Cardiac muscle cell (in vitro differentiated cells and primary cell): ENCODE results near the gene TRABD2B. TPM values are rescaled to one million over a fixed set of nuclear protein-coding genes. Genes with fewer than 3 reads are reported as not detected.

Experiments used
- DNase-seq, 2 donors: peaks; one replicate each; pipeline versions ENCODE4 v3.0.0 to v3.0.0-alpha.2; 2010 to 2017; ENCODE audit warnings: low read depth in 1 of 2, low spot score in 1 of 2
- H3K27ac ChIP-seq: fragments of 200-600 bp; sonication (generic); 2 replicates; pipeline ENCODE4 v1.5.1; 2016
- H3K27me3 ChIP-seq: fragments of 200-600 bp; sonication (generic); 2 replicates; pipeline ENCODE4 v1.6.0; 2016; ENCODE audit warnings: control low read depth
- H3K36me3 ChIP-seq: fragments of 200-600 bp; sonication (generic); 2 replicates; pipeline ENCODE4 v1.5.1; 2016; ENCODE audit warnings: control low read depth
- H3K4me1 ChIP-seq: fragments of 200-600 bp; sonication (generic); 2 replicates; pipeline ENCODE4 v1.8.1; 2017; ENCODE audit warnings: low read depth, mild to moderate bottlenecking, mixed run types
- H3K4me3 ChIP-seq: fragments of 200-600 bp; sonication (generic); 2 replicates; pipeline ENCODE4 v1.5.1; 2016; ENCODE audit warnings: mild to moderate bottlenecking
- H3K9me3 ChIP-seq: fragments of 200-600 bp; sonication (generic); 2 replicates; pipeline ENCODE4 v1.5.1; 2017; ENCODE audit warnings: low read depth, mild to moderate bottlenecking, control low read depth
- CTCF ChIP-seq: IDR thresholded peaks from 2 replicates; pipeline ENCODE4 v1.5.1; 2012; ENCODE audit warnings: low read depth, mild to moderate bottlenecking, low read length
- polyA plus RNA-seq: library from polyadenylated mRNA; unstranded; fragments of >200 nt; fragmentation: Nextera tagmentation; extraction: Ambion mirVana; gene quantifications from 2 replicates; pipeline ENCODE4 v1.2.1, GENCODE V29; 2016
- total RNA-seq: library from RNA; depleted of rRNA; stranded (reverse); fragments of >200 nt; gene quantifications from 2 replicates; pipeline ENCODE4 v1.2.3, GENCODE V29; 2016

The TRABD2B gene
- total and polyA plus RNA-seq, 2 experiments from 2014 or later, result 0.60 to 0.82 TPM

- Histone ChIP-seq H3K27ac (no peak overlapping the region), H3K9me3 (no peaks in the 10 kb centered on the region), H3K4me1 (no peaks in the 10 kb centered on the region), H3K36me3 (no peaks in the 10 kb centered on the region), H3K27me3 (peaks cover 5% of the 10 kb centered on the region), H3K4me3 (no peak overlapping the region)
- no peak for DNase-seq
- no peak for TF ChIP-seq CTCF
Measured at GRCh38 chr1:47753808-47754207, 243.4 kb downstream of the TRABD2B start.

- no peaks in the 10 kb centered on the region for H3K9me3 ChIP-seq
Measured at GRCh38 chr1:47752559-47752958, 244.6 kb downstream of the TRABD2B start.

GRCh38 chr1:47751996-47752451 lies 245.2 kb downstream of the TRABD2B start:
- peak in 1 of 2 donors; percentile 12 for DNase-seq
- no peak for TF ChIP-seq CTCF
- Histone ChIP-seq H3K9me3 (no peaks in the 10 kb centered on the region), H3K27ac (no peak overlapping the region), H3K4me3 (no peak overlapping the region), H3K27me3 (peaks cover 19% of the 10 kb centered on the region), H3K36me3 (no peaks in the 10 kb centered on the region), H3K4me1 (no peaks in the 10 kb centered on the region)

More at GRCh38 chr1:47752559-47752958, 244.6 kb downstream of the TRABD2B start:
- Histone ChIP-seq H3K4me1 (no peaks in the 10 kb centered on the region), H3K4me3 (no peak overlapping the region), H3K27ac (no peak overlapping the region), H3K36me3 (no peaks in the 10 kb centered on the region), H3K27me3 (peaks cover 16% of the 10 kb centered on the region)
- TF ChIP-seq CTCF, result no peak
- DNase-seq, result no peak

- Histone ChIP-seq H3K27me3 (peaks cover 28% of the 10 kb centered on the region), H3K4me3 (no peak overlapping the region), H3K4me1 (no peaks in the 10 kb centered on the region), H3K9me3 (no peaks in the 10 kb centered on the region), H3K36me3 (no peaks in the 10 kb centered on the region), H3K27ac (no peak overlapping the region)
- TF ChIP-seq CTCF, result no peak
- peak in 1 of 2 donors; percentile 26 for DNase-seq
Measured at GRCh38 chr1:47751193-47751592, 246.0 kb downstream of the TRABD2B start.

GRCh38 chr1:47745715-47746609 lies 251.2 kb downstream of the TRABD2B start:
- no peaks in the 10 kb centered on the region for H3K4me1 ChIP-seq
- DNase-seq, result peak in 1 of 2 donors; percentile 9
- H3K27ac ChIP-seq, result no peak overlapping the region
- TF ChIP-seq CTCF, result no peak
- peaks cover 55% of the 10 kb centered on the region for H3K27me3 ChIP-seq
- H3K4me3 ChIP-seq, result no peak overlapping the region
- no peaks in the 10 kb centered on the region for H3K36me3 ChIP-seq
- no peaks in the 10 kb centered on the region for H3K9me3 ChIP-seq
